ENCODE data around the gene CAMP.

Gene CAMP

GRCh38 chr3:48219543-48219942 lies 3.8 kb upstream of the CAMP start:
- no peak for TF ChIP-seq SIN3A (IDR thresholded peaks at IDR 0.05; ENCODE audit: borderline replicate concordance, insufficient read depth, low read length)
- TF ChIP-seq, protein P1, sequence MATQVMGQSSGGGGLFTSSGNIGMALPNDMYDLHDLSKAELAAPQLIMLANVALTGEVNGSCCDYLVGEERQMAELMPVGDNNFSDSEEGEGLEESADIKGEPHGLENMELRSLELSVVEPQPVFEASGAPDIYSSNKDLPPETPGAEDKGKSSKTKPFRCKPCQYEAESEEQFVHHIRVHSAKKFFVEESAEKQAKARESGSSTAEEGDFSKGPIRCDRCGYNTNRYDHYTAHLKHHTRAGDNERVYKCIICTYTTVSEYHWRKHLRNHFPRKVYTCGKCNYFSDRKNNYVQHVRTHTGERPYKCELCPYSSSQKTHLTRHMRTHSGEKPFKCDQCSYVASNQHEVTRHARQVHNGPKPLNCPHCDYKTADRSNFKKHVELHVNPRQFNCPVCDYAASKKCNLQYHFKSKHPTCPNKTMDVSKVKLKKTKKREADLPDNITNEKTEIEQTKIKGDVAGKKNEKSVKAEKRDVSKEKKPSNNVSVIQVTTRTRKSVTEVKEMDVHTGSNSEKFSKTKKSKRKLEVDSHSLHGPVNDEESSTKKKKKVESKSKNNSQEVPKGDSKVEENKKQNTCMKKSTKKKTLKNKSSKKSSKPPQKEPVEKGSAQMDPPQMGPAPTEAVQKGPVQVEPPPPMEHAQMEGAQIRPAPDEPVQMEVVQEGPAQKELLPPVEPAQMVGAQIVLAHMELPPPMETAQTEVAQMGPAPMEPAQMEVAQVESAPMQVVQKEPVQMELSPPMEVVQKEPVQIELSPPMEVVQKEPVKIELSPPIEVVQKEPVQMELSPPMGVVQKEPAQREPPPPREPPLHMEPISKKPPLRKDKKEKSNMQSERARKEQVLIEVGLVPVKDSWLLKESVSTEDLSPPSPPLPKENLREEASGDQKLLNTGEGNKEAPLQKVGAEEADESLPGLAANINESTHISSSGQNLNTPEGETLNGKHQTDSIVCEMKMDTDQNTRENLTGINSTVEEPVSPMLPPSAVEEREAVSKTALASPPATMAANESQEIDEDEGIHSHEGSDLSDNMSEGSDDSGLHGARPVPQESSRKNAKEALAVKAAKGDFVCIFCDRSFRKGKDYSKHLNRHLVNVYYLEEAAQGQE (IDR thresholded peaks at IDR 0.05; ENCODE audit: insufficient read depth in 1 of 2, low read depth in 2 of 2, low read length in 2 of 2), result no peak
- no peak for TF ChIP-seq TAF1 (IDR thresholded peaks at IDR 0.05; ENCODE audit: borderline replicate concordance, insufficient read depth, low read length)
- TF ChIP-seq POLR2AphosphoS5 (IDR thresholded peaks at IDR 0.05; ENCODE audit: low read depth, low read length), result no peak
- no peak for TF ChIP-seq FOXP2 (optimal IDR thresholded peaks at IDR 0.05; ENCODE audit: borderline replicate concordance, extremely low read depth, extremely low read length, insufficient read depth)

- TF ChIP-seq SIN3A (IDR thresholded peaks at IDR 0.05; ENCODE audit: borderline replicate concordance, insufficient read depth, low read length) (no peak), FOXP2 (optimal IDR thresholded peaks at IDR 0.05; ENCODE audit: borderline replicate concordance, extremely low read depth, extremely low read length, insufficient read depth) (no peak), POLR2AphosphoS5 (IDR thresholded peaks at IDR 0.05; ENCODE audit: low read depth, low read length) (no peak), TAF1 (IDR thresholded peaks at IDR 0.05; ENCODE audit: borderline replicate concordance, insufficient read depth, low read length) (no peak)
- TF ChIP-seq, protein P1 (IDR thresholded peaks at IDR 0.05; ENCODE audit: insufficient read depth in 1 of 2, low read depth in 2 of 2, low read length in 2 of 2), result no peak
Observed at GRCh38 chr3:48220746-48221145, 2.5 kb upstream of the CAMP start.

DNA sequence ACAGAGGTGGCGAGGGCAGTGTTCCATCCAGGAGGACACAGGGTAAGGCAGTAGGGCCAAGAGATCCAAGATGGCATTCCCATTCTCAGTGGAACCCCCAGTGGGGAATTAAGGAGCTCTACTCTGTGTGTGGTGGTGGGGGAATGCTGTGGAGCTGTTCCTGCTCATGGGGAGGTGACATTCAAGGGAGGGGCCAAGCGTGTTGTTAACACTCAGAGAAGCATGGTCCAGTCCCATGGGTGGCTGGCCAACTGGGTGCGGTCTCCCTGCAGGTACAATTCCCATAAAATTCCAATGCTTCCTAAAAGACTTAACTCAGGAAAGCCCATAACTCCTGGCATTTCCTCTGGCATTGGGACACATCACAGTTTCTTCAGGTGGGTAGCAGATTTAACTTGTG lies 2.3 kb downstream of the CAMP start:
- TF ChIP-seq FOXP2 (optimal IDR thresholded peaks at IDR 0.05; ENCODE audit: borderline replicate concordance, extremely low read depth, extremely low read length, insufficient read depth) (no peak), SIN3A (IDR thresholded peaks at IDR 0.05; ENCODE audit: borderline replicate concordance, insufficient read depth, low read length) (no peak), TAF1 (IDR thresholded peaks at IDR 0.05; ENCODE audit: borderline replicate concordance, insufficient read depth, low read length) (no peak), POLR2AphosphoS5 (IDR thresholded peaks at IDR 0.05; ENCODE audit: low read depth, low read length) (no peak)
- TF ChIP-seq, protein P1 (IDR thresholded peaks at IDR 0.05; ENCODE audit: insufficient read depth in 1 of 2, low read depth in 2 of 2, low read length in 2 of 2), result no peak

- TF ChIP-seq POLR2AphosphoS5 (IDR thresholded peaks at IDR 0.05; ENCODE audit: low read depth, low read length) (no peak), FOXP2 (optimal IDR thresholded peaks at IDR 0.05; ENCODE audit: borderline replicate concordance, extremely low read depth, extremely low read length, insufficient read depth) (no peak), SIN3A (IDR thresholded peaks at IDR 0.05; ENCODE audit: borderline replicate concordance, insufficient read depth, low read length) (no peak), TAF1 (IDR thresholded peaks at IDR 0.05; ENCODE audit: borderline replicate concordance, insufficient read depth, low read length) (no peak)
- TF ChIP-seq, protein P1 (IDR thresholded peaks at IDR 0.05; ENCODE audit: insufficient read depth in 1 of 2, low read depth in 2 of 2, low read length in 2 of 2), result no peak
Observed at GRCh38 chr3:48226939-48227338, 3.6 kb downstream of the CAMP start.

GRCh38 chr3:48232232-48232631 lies 8.9 kb downstream of the CAMP start:
- TF ChIP-seq, protein P1 (IDR thresholded peaks at IDR 0.05; ENCODE audit: insufficient read depth in 1 of 2, low read depth in 2 of 2, low read length in 2 of 2), result no peak
- TF ChIP-seq TAF1 (IDR thresholded peaks at IDR 0.05; ENCODE audit: borderline replicate concordance, insufficient read depth, low read length) (no peak), POLR2AphosphoS5 (IDR thresholded peaks at IDR 0.05; ENCODE audit: low read depth, low read length) (no peak)

Measured in PFSK-1 (cell line).